NCI-H1417 treated with DMSO at 0.1 percent for 48 hours (cell line): ENCODE data around the gene RSPO3.

Source experiments
- DNase-seq: peaks from one replicate; lab custom pipeline; 2025; lab: John Stamatoyannopoulos, UW

RSPO3 gene

GRCh38 chr6:127114214-127114760, 4.2 kb upstream of the RSPO3 start:
- DNase-seq, result no peak

GRCh38 chr6:127115084-127115655, 3.3 kb upstream of the RSPO3 start:
- no peak for DNase-seq

- DNase-seq, result no peak
Measured at GRCh38 chr6:127115746-127116145, 2.7 kb upstream of the RSPO3 start.

- no peak for DNase-seq
Measured at GRCh38 chr6:127117979-127118297, 533 bp upstream of the RSPO3 start.

- DNase-seq, result no peak
Measured at GRCh38 chr6:127119102-127120022, 891 bp downstream of the RSPO3 start.

GRCh38 chr6:127120023-127120786, 1.7 kb downstream of the RSPO3 start:
- DNase-seq, result no peak

GRCh38 chr6:127120787-127121636, 2.5 kb downstream of the RSPO3 start:
- DNase-seq, result no peak

GRCh38 chr6:127121637-127121960, 3.1 kb downstream of the RSPO3 start:
- DNase-seq, result no peak

GRCh38 chr6:127124172-127124571, 5.7 kb downstream of the RSPO3 start:
- DNase-seq, result no peak

- no peak for DNase-seq
Measured at GRCh38 chr6:127124680-127125079, 6.2 kb downstream of the RSPO3 start.

GRCh38 chr6:127128066-127128465, 9.6 kb downstream of the RSPO3 start:
- no peak for DNase-seq

GRCh38 chr6:127129251-127129650, 10.8 kb downstream of the RSPO3 start:
- DNase-seq, result no peak

- no peak for DNase-seq
Measured at GRCh38 chr6:127131275-127131674, 12.8 kb downstream of the RSPO3 start.

GRCh38 chr6:127131772-127132376, 13.4 kb downstream of the RSPO3 start:
- no peak for DNase-seq

- DNase-seq, result no peak
Measured at GRCh38 chr6:127134136-127134535, 15.7 kb downstream of the RSPO3 start.

- DNase-seq, result no peak
Measured at GRCh38 chr6:127136786-127137185, 18.3 kb downstream of the RSPO3 start.

GRCh38 chr6:127146932-127147331, 28.5 kb downstream of the RSPO3 start:
- no peak for DNase-seq

GRCh38 chr6:127147534-127147933, 29.1 kb downstream of the RSPO3 start:
- DNase-seq, result no peak

GRCh38 chr6:127148511-127148910, 30.0 kb downstream of the RSPO3 start:
- DNase-seq, result no peak

GRCh38 chr6:127154509-127154908, 36.0 kb downstream of the RSPO3 start:
- DNase-seq, result no peak

- no peak for DNase-seq
Measured at GRCh38 chr6:127160484-127160883, 42.0 kb downstream of the RSPO3 start.
